Neutrophil (primary cell): ENCODE measurements around the gene WDR38.

Source experiments
- H3K27ac ChIP-seq: fragments of 200-600 bp; sonication (generic); 2 replicates; pipeline ENCODE4 v1.5.1; 2016; ENCODE audit warnings: mild to moderate bottlenecking, moderate library complexity
- H3K27me3 ChIP-seq: fragments of 200-600 bp; sonication (generic); 2 replicates; pipeline ENCODE4 v1.6.0; 2016; ENCODE audit warnings: mild to moderate bottlenecking
- H3K36me3 ChIP-seq: fragments of 200-600 bp; sonication (generic); 2 replicates; pipeline ENCODE4 v1.5.1; 2017
- H3K4me1 ChIP-seq, 2 experiments: fragments of 200-600 bp in 1 of 2; sonication (generic) in 1 of 2; 1 replicate in 1 of 2; 2 replicates in 1 of 2; pipeline versions ENCODE4 v1.5.1 to v1.6.1; 2013 to 2016; ENCODE audit warnings: low read depth in 1 of 2, low read length in 1 of 2, mild to moderate bottlenecking in 1 of 2, moderate library complexity in 1 of 2; ENCODE audit not compliant: control insufficient read depth in 1 of 2, insufficient read depth in 1 of 2
- H3K4me3 ChIP-seq, 2 experiments: fragments of 200-600 bp in 1 of 2; sonication (generic) in 1 of 2; 1 replicate in 1 of 2; 2 replicates in 1 of 2; pipeline ENCODE4 v1.5.1; 2013 to 2016; ENCODE audit warnings: low read depth in 1 of 2, low read length in 1 of 2, mild to moderate bottlenecking in 1 of 2, moderate library complexity in 1 of 2
- H3K9me3 ChIP-seq: fragments of 200-600 bp; sonication (generic); 2 replicates; pipeline ENCODE4 v1.5.1; 2016
- CTCF ChIP-seq: fragments of 200-600 bp; sonication (generic); IDR thresholded peaks from 2 replicates; pipeline ENCODE4 v1.5.1; 2016; ENCODE audit warnings: antibody characterized with exemption

Gene WDR38

GRCh38 chr9:124814164-124814535, 39.1 kb upstream of the WDR38 start:
- no peaks in the 10 kb centered on the region for H3K36me3 ChIP-seq
- no peaks in the 10 kb centered on the region for H3K27me3 ChIP-seq
- H3K9me3 ChIP-seq = no peaks in the 10 kb centered on the region
- TF ChIP-seq CTCF = no peak
- H3K4me1 ChIP-seq = no peaks in the 10 kb centered on the region
- no peak overlapping the region for H3K27ac ChIP-seq
- no peak overlapping the region for H3K4me3 ChIP-seq

- no peak for TF ChIP-seq CTCF
- Histone ChIP-seq H3K36me3 (no peaks in the 10 kb centered on the region), H3K4me3 (no peak overlapping the region), H3K27me3 (no peaks in the 10 kb centered on the region), H3K27ac (no peak overlapping the region), H3K4me1 (no peaks in the 10 kb centered on the region), H3K9me3 (no peaks in the 10 kb centered on the region)
These were observed 37.7 kb upstream of the WDR38 start for GRCh38 chr9:124815601-124816000.

GRCh38 chr9:124818431-124819281, 34.6 kb upstream of the WDR38 start:
- Histone ChIP-seq H3K36me3 (no peaks in the 10 kb centered on the region), H3K4me1 (no peaks in the 10 kb centered on the region), H3K27ac (no peak overlapping the region), H3K27me3 (no peaks in the 10 kb centered on the region), H3K9me3 (no peaks in the 10 kb centered on the region), H3K4me3 (no peak overlapping the region)
- TF ChIP-seq CTCF = no peak

- no peak for TF ChIP-seq CTCF
- Histone ChIP-seq H3K27me3 (no peaks in the 10 kb centered on the region), H3K4me1 (no peaks in the 10 kb centered on the region), H3K27ac (no peak overlapping the region), H3K36me3 (no peaks in the 10 kb centered on the region), H3K4me3 (no peak overlapping the region), H3K9me3 (no peaks in the 10 kb centered on the region)
These were observed 32.3 kb upstream of the WDR38 start for GRCh38 chr9:124820698-124821623.

GRCh38 chr9:124828489-124829333, 24.5 kb upstream of the WDR38 start:
- Histone ChIP-seq H3K27ac (no peak overlapping the region), H3K9me3 (no peaks in the 10 kb centered on the region), H3K27me3 (no peaks in the 10 kb centered on the region), H3K4me3 (no peak overlapping the region), H3K36me3 (no peaks in the 10 kb centered on the region), H3K4me1 (peaks cover 0 to 4% of the 10 kb centered on the region in 2 experiments)
- TF ChIP-seq CTCF = no peak
